PC-3 (cell line): ENCODE results near the gene SH2B3.

Source experiments
- EZH2 ChIP-seq: fragments of 300-600 bp; sonication (generic); IDR thresholded peaks from one replicate; pipeline ENCODE4 v1.6.1; 2017; ENCODE audit warnings: antibody characterized with exemption, mild to moderate bottlenecking, low read length; ENCODE audit not compliant: unreplicated experiment
- EZH2phosphoT487 ChIP-seq: fragments of 300-600 bp; sonication (generic); IDR thresholded peaks from 2 replicates; pipeline ENCODE4 v1.6.1; 2018; ENCODE audit warnings: mild to moderate bottlenecking, antibody characterized with exemption, low read length, borderline replicate concordance
- TF ChIP-seq, protein P1 (sequence below): fragments of 300-600 bp; sonication (generic); conservative IDR thresholded peaks from 2 replicates; pipeline ENCODE4 v1.5.1; 2017; ENCODE audit warnings: antibody characterized with exemption, low read depth, mild to moderate bottlenecking, low read length

DNA sequence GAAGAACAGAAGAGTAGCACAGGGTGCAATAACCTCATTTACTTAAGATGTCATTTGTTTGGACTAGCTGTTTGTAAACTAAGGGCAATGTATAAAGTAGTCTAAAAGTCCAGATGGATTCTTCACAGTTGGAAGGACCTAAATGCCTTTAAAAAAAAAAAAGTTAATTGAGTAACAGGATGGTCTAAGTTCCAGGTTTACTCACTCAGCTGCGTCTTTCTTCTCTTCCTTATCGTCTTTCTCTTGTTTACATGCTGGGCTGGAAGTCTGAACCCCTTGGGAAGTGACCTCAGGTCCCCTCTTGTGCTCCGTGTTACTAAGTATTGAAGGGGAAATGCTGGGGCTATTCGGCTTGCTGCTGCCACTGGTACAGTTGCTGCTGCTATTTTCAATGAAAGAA is 82.5 kb downstream of the SH2B3 start:
- TF ChIP-seq, protein P1, sequence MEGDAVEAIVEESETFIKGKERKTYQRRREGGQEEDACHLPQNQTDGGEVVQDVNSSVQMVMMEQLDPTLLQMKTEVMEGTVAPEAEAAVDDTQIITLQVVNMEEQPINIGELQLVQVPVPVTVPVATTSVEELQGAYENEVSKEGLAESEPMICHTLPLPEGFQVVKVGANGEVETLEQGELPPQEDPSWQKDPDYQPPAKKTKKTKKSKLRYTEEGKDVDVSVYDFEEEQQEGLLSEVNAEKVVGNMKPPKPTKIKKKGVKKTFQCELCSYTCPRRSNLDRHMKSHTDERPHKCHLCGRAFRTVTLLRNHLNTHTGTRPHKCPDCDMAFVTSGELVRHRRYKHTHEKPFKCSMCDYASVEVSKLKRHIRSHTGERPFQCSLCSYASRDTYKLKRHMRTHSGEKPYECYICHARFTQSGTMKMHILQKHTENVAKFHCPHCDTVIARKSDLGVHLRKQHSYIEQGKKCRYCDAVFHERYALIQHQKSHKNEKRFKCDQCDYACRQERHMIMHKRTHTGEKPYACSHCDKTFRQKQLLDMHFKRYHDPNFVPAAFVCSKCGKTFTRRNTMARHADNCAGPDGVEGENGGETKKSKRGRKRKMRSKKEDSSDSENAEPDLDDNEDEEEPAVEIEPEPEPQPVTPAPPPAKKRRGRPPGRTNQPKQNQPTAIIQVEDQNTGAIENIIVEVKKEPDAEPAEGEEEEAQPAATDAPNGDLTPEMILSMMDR = no peak
- TF ChIP-seq EZH2phosphoT487 (no peak), EZH2 (no peak)
